Skeletal muscle satellite cell (primary cell): ENCODE results near the gene SHISA4.
A peak's percentile ranks its signal among the peaks of the same experiment; 100 is the strongest.
"Not testable (repeated sequence)": the region's sequence is repeated elsewhere in the genome, so short reads cannot be mapped to it uniquely, and the experiment has no call there.

Source experiments
- H3K27me3 ChIP-seq: 2 replicates; pipeline ENCODE4 v1.7.0; 2013; ENCODE audit warnings: low read length; ENCODE audit not compliant: control insufficient read depth, insufficient read depth
- H3K36me3 ChIP-seq: 2 replicates; pipeline ENCODE4 v1.7.0; 2013; ENCODE audit warnings: mild to moderate bottlenecking, control low read depth, low read length; ENCODE audit not compliant: insufficient read depth
- H3K4me1 ChIP-seq: 2 replicates; pipeline ENCODE4 v1.7.0; 2013; ENCODE audit warnings: low read length; ENCODE audit not compliant: control insufficient read depth, insufficient read depth
- H3K4me2 ChIP-seq: 2 replicates; pipeline ENCODE4 v1.7.0; 2013; ENCODE audit warnings: mild to moderate bottlenecking, low read length
- H3K4me3 ChIP-seq: 2 replicates; pipeline ENCODE4 v1.7.0; 2013; ENCODE audit warnings: low read length
- H3K9ac ChIP-seq: 2 replicates; pipeline ENCODE4 v1.7.0; 2013; ENCODE audit warnings: mild to moderate bottlenecking, low read depth, low read length, moderate library complexity
- H3K9me3 ChIP-seq: replicated peaks from 2 replicates; pipeline ENCODE4 v1.7.0; 2013; ENCODE audit warnings: mild to moderate bottlenecking, control low read depth, low read length

SHISA4 gene

DNA sequence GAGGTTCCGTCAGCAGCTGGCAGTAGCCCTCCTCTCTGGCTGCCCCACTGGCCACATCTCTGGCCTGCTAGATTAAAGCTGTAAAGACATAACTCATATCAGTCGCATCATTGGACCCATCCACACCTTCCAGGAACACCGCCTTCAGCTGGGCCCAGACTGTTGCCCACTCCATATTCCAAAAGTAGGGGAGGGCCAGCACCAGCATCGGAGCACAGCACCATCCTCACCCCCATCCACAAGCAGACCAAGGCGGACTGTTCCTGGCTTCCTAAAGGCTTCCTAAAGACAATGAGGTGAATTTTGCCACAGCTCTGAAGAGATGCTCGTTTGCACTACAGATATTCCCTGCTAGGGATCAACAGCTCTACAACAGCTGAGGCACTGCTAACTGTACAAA is 3.5 kb downstream of the SHISA4 start:
- no peak overlapping the region for H3K4me2 ChIP-seq
- no peaks in the 10 kb centered on the region for H3K27me3 ChIP-seq
- H3K9ac ChIP-seq, result no peak overlapping the region
- H3K9me3 ChIP-seq, result no peaks in the 10 kb centered on the region
- no peak overlapping the region for H3K4me3 ChIP-seq
- H3K36me3 ChIP-seq, result no peaks in the 10 kb centered on the region
- H3K4me1 ChIP-seq, result peaks cover 27% of the 10 kb centered on the region

DNA sequence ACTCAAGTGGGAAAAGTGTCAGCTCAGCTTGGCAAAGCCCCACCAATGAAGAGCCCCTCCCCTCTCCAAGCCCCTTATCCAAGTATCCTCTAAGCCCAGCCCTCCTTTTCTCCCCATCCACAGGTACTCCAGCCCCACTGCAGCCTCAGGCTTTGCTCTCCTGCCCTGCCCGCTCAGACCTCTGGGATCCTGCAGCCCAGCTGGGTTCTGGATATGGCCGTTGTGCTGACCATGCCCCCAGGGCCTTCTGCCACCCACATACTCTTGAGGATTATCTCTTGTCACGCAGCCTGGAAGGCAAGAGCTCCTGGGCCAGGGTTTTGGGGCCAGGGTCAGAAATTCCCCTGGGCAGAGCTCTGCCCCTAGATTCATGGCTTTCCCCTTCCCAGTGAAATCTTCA is 4.7 kb downstream of the SHISA4 start:
- Histone ChIP-seq H3K9ac (no peak overlapping the region), H3K4me1 (peaks cover 23% of the 10 kb centered on the region)

DNA sequence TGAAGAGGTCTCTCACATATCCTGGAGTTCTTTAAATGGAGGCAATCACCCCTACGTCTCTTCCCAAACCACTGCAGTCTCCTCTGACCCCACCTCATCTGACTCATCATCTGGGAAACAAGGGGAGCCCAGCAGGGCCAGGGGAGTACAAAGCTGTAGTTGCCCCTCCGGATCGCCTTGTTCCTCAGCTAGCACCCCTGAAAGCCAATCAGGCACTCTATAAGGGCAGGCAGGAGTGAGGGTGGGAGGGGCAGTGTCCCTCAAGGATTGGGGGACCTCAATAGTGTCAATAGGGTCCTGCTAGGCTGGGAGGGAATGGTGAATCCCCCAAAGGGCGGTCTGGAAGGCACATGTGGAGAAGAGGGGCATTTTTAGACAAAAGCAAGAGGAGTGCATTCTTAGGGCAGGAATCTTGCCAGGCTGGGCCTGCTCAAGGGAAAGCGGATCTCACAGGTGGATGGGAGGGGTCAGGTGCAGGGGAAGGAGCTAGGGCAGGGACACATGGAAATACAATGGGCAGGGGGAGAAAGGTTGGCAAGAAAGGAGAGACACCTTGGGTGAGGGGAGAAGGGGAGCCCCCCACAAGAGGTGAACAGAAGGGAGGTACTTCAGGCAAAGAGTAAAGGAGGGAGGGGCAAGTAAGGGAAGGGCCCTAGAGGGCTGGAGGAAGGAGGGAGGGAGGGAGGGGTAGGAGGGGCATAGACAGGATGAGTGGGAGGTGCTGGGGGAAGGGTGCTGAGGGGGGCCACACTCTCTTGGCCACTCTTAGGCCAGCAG is 5.8 kb downstream of the SHISA4 start:
- H3K4me1 ChIP-seq, result peaks cover 15% of the 10 kb centered on the region
- H3K9ac ChIP-seq, result no peak overlapping the region
- H3K36me3 ChIP-seq, result no peaks in the 10 kb centered on the region
- no peak overlapping the region for H3K4me3 ChIP-seq
- no peaks in the 10 kb centered on the region for H3K27me3 ChIP-seq
- H3K4me2 ChIP-seq, result no peak overlapping the region
- no peaks in the 10 kb centered on the region for H3K9me3 ChIP-seq

More for the DNA sequence above, 4.7 kb downstream of the SHISA4 start:
- Histone ChIP-seq H3K4me3 (no peak overlapping the region), H3K27me3 (no peaks in the 10 kb centered on the region), H3K36me3 (no peaks in the 10 kb centered on the region), H3K4me2 (no peak overlapping the region), H3K9me3 (no peaks in the 10 kb centered on the region)

DNA sequence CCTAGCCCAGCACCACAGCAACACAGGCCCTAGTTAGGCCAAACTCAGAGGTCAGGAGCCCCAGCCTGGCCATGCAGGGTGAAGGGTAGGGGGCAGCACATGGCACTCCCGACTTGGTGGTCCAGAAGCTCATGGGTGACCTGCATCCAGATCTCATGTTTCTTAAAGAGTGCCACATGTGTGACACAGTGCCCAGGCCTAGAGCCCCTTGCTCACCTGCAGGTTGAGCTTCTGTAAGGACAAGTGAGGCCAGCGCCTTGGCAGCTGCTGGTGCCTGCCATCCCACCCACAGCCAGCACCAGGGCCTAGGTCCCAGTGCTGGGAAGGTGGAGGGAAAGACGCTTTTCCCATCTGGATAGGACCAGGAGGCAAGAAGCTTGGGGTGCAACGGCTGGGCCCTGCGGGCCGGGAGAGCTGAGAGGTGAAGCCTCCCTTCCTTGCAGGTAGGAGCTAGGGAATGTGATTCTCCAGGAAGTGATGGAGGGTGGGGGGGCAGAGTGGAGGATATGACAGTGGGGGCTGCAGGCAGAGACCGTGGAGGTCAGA is 6.5 kb downstream of the SHISA4 start:
- no peaks in the 10 kb centered on the region for H3K36me3 ChIP-seq
- H3K9ac ChIP-seq, result no peak overlapping the region
- peaks cover 6% of the 10 kb centered on the region for H3K27me3 ChIP-seq
- no peak overlapping the region for H3K4me3 ChIP-seq
- no peak overlapping the region for H3K4me2 ChIP-seq
- H3K4me1 ChIP-seq, result peaks cover 13% of the 10 kb centered on the region
- no peaks in the 10 kb centered on the region for H3K9me3 ChIP-seq

DNA sequence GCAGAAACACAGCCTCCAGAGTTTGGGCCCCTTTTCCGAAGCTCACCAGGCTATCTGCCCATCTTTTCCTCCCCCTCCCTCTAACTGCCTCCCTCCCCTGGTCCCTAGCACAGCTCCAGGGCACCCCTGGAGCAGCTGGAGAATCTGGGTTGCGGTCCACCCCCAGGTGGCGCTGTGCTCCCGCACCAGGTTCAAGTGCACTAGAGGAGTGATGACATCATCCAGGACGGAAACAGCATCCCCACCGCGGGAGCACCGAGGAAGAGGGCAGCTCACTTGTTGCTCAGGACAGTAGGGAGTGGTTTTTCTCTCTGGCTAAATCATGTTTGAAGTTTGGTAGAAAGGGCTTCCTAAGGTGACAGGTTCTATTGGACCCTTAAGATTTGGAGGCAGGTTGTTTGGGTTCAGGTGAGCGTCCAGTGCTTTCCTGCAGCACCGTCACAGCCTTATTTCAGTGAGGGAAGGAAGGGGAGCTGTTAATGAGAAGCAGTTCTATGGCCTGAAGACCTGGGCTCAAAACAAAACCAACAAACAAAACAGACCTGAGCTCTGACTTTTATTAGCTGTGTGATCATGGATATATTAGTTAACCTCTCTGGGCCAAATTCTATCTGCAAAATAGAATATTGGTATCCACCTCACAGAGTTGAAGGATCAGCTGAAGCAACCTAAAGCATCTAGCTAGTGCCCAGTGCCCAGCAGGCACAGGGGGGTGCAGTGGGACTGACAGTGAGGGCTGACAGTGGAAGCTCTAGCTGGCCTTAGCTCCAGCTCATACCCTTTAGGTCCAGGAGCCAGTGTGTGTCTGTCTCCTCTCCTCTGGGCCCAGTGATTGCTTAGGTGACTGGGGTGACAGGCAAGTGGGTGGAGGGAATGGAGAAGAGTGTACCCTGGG is 7.5 kb downstream of the SHISA4 start:
- no peaks in the 10 kb centered on the region for H3K36me3 ChIP-seq
- H3K4me2 ChIP-seq, result peak overlapping the region; percentile 46
- peaks cover 13% of the 10 kb centered on the region for H3K4me1 ChIP-seq
- H3K9ac ChIP-seq, result no peak overlapping the region
- no peak overlapping the region for H3K4me3 ChIP-seq
- peaks cover 7% of the 10 kb centered on the region for H3K27me3 ChIP-seq
- H3K9me3 ChIP-seq, result no peaks in the 10 kb centered on the region

DNA sequence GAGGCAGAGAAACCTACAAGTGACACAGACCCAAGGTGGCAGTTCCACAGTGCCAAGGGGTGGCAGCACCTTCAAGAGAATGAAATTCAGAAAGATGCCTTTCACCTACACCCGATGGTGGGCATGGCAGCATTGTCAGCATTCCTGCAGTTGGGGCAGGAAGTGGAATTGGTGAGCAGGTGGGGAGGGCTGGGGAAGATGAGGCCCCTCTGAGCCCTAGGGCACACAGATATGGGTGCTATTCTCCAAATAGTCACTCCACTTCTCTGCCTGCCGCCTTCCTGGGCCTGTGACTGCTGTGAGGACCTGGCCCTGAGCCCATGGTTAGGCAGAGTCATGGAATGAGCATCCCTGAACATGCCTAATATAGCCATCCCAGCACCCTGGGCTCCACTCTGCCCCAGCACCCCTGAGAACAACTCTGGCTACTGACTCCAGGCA is 8.3 kb downstream of the SHISA4 start:
- H3K4me3 ChIP-seq, result no peak overlapping the region
- H3K9me3 ChIP-seq, result no peaks in the 10 kb centered on the region
- H3K9ac ChIP-seq, result no peak overlapping the region
- H3K27me3 ChIP-seq, result peaks cover 7% of the 10 kb centered on the region
- no peaks in the 10 kb centered on the region for H3K36me3 ChIP-seq
- H3K4me1 ChIP-seq, result peaks cover 13% of the 10 kb centered on the region
- no peak overlapping the region for H3K4me2 ChIP-seq

DNA sequence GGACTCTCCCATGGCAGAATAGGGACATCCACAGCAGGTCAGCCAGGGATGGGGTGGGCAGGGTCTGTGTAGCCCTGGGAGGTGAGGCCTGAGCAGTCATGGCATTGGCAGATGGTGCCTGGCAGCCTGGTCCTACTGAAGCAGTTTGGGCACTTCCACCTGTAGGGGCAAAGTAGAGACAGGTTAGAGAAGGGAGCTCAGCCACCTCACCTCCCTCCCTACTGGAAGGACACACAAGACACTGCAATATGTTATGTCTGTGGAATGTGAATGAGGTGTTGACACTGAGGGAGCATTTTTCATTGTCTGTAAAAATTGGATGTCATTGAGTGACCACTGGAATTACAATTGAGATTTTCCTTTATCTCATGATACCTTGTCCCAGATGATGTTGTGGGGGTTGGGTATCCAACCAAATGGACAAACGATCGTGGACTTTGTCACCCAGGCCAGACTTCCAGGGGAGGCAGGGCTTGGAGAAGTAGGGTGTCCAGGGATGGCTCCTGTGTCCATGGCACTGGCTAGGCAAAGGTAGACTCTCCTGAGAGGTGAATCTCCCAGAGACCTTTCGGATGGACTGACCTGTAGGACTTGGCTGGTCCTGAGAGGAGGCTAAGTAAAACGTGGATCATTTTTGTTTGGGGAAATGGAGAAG is 9.7 kb downstream of the SHISA4 start:
- H3K9me3 ChIP-seq, result no peaks in the 10 kb centered on the region
- no peak overlapping the region for H3K9ac ChIP-seq
- H3K4me1 ChIP-seq, result peaks cover 20% of the 10 kb centered on the region
- H3K4me2 ChIP-seq, result no peak overlapping the region
- H3K27me3 ChIP-seq, result peaks cover 7% of the 10 kb centered on the region
- no peaks in the 10 kb centered on the region for H3K36me3 ChIP-seq
- no peak overlapping the region for H3K4me3 ChIP-seq

DNA sequence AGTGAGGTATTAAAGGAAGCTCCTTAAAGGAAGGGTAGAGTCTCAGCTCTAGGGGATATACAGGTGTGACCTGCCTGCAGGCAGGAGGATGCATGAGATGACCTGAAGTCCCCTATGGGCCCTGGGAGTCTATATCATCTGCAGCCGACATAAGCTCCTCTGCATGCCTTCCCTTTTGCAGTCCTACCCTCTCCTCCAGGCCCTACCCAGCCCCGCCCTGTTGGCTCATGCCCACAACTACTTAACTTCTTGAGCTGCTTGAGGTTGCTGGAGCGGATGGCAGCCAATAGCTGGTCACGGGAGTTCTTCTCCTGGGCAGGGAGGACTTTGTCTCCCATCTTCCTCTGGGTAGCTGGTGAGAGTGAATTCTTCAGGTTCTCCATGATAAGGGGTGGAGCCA is 10.3 kb downstream of the SHISA4 start:
- Histone ChIP-seq H3K9me3 (no peaks in the 10 kb centered on the region), H3K27me3 (peaks cover 7% of the 10 kb centered on the region), H3K9ac (no peak overlapping the region), H3K4me2 (no peak overlapping the region), H3K36me3 (no peaks in the 10 kb centered on the region), H3K4me1 (peaks cover 24% of the 10 kb centered on the region), H3K4me3 (no peak overlapping the region)

DNA sequence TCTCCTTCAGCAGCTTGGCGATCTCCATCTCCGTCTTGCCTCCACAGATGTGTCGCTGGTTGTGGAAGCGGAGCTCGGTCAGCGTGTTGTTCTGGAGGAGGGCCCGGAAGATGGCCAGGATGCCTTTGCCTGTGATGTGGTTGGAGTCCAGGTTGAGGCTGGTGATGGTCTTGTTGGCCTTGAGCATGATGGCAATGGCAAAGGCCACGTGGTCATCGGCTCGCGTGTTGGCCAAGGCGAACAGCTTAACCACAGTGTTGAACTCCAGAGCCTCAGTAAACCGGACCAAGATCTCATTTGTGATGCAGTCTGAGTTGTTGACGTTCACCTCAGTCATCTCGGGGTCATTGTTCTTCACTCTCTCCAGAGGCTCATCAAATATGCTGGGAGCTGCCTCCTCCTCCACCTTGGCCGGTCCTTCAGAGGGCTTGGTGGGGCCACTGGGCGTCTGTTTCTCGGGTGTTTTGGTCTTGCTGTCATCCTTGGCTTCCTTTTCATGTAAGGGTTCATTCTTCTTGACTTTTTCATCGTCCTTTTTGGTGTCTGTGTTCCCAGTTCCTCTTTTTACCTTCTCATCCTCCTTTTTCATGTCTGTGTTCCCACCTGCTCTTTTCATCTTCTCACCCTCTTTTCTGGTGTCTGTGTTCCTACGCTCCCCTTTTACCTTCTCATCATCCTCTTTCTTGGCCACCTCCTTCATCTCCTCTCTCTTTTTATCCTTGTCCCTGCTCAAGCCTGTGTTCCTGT is 11.2 kb downstream of the SHISA4 start:
- H3K9ac ChIP-seq, result no peak overlapping the region
- no peak overlapping the region for H3K4me2 ChIP-seq
- no peak overlapping the region for H3K4me3 ChIP-seq
- H3K9me3 ChIP-seq, result no peaks in the 10 kb centered on the region
- H3K4me1 ChIP-seq, result peaks cover 24% of the 10 kb centered on the region
- peaks cover 7% of the 10 kb centered on the region for H3K27me3 ChIP-seq
- H3K36me3 ChIP-seq, result no peaks in the 10 kb centered on the region

DNA sequence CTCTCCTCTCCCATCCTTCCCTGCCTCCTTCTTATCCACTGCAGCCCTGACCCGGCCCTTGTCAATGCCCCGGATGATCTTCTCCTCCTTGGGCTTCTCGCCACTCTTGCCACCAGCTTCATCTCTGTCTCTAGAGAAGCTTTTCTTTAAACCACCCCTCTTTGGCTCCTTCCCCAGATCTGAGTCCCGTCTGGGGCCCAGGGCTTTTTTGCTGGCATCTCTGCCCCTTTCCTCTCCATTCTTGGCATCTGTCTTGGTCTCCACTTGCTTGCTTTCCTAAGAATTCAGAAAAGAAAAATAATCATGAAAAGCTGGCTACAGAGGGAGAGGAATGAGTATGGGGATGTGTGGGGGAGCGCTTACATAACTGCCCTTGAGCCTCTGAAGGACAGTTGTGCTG is 11.8 kb downstream of the SHISA4 start:
- Histone ChIP-seq H3K4me2 (no peak overlapping the region), H3K36me3 (no peaks in the 10 kb centered on the region), H3K9me3 (no peaks in the 10 kb centered on the region), H3K9ac (no peak overlapping the region), H3K4me3 (no peak overlapping the region), H3K27me3 (peaks cover 7% of the 10 kb centered on the region), H3K4me1 (peaks cover 24% of the 10 kb centered on the region)

DNA sequence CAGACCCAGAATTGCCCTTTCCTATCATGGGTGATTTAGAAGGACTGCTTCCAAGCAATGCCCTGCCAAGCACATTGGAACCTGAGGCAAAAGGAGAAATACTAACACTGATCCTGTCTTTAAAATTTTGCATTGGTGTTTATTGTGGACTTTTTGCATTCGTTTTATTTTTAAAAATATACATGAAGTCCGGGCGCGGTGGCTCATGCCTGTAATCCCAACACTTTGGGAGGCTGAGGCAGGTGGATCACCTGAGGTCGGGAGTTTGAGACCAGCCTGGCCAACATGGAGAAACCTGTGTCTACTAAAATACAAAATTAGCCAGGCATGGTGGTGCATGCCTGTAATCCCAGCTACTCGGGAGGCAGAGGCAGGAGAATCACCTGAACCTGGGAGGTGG is 12.3 kb downstream of the SHISA4 start:
- not testable (repeated sequence) for H3K4me3 ChIP-seq, H3K9me3 ChIP-seq, H3K36me3 ChIP-seq, H3K9ac ChIP-seq, H3K27me3 ChIP-seq, H3K4me2 ChIP-seq
- peaks cover 22% of the 10 kb centered on the region for H3K4me1 ChIP-seq
